ENCODE measurements around the gene EXOC2. TPM values are rescaled to one million over a fixed set of nuclear protein-coding genes. Genes with fewer than 3 reads are reported as not detected.

The EXOC2 gene
- 54.6 TPM for total RNA-seq

GRCh38 chr6:692858-693722 lies at the start of gene EXOC2:
Gene EXOC2 (minus strand): TSS chr6:693139. CDS start chr6:637818, 55,321 bp downstream.

DNA sequence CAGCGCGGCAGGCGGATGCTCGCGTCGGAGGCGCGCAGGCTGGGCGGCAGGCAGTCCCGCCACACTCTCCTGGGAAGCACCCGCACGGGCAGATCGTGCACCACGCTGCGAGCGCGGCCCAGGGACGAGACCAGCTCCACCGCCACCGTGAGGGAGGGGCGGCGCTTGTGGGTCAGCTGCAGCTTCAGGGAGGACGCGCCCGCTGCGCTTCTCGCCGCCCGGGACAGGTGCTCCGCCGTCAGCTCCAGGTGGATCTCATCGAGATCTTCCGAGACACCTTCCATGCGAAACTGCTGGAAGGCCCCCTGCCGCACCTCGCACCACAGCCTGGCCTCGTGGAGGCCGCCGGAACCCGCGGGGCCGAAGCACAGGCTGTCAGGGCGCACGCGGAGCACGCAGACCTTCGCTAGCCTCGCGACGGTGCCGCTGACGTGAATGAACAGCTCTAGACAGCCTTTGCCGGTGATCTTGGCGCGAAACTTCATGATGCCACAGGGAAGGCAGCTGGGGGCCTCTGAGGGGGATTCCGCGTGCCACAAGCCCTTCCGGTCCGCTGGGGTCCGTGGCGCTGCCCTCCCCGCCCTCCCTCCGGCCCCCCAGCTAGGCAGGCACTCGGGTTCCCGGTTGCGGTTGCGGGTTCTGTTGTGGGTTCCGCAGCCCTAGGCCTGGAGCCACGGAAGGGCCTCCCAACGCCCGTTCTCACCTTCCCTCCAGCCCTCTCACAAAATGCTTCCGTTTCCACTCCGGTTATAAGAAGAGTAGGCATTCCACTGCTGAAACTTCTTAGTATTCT lies 36.3 kb downstream of the EXOC2 start, which contains the start of gene HUS1B:
HUS1B (minus strand) TSS at position 641 of the 793 bp plus-strand sequence; CDS start at position 485, 156 bp downstream.

Other genes with a start within 250 kb of the EXOC2 start
- 4.9 TPM for gene HUS1B, start 36.0 kb downstream of the EXOC2 start, total RNA-seq

Data from camera-type eye (tissue), 1 donor.